Measurements from ENCODE around the gene LRRFIP1.

Gene LRRFIP1

GRCh38 chr2:237691029-237691907 is 63.9 kb downstream of the LRRFIP1 start:
- DNase-seq: no peak

GRCh38 chr2:237691908-237692600 is 64.7 kb downstream of the LRRFIP1 start:
- peak; percentile 63 for DNase-seq

GRCh38 chr2:237692601-237693290 is 65.4 kb downstream of the LRRFIP1 start:
- no peak for DNase-seq

GRCh38 chr2:237693291-237693994 is 66.1 kb downstream of the LRRFIP1 start:
- DNase-seq: no peak

- DNase-seq: no peak
Observed at GRCh38 chr2:237694415-237695194, 67.2 kb downstream of the LRRFIP1 start.

- DNase-seq: peak; percentile 70
Observed at GRCh38 chr2:237695201-237695780, 67.9 kb downstream of the LRRFIP1 start.

- no peak for DNase-seq
Observed at GRCh38 chr2:237696461-237696860, 69.1 kb downstream of the LRRFIP1 start.

GRCh38 chr2:237697586-237698357 is 70.4 kb downstream of the LRRFIP1 start:
- DNase-seq: peak; percentile 12

- DNase-seq: no peak
Observed at GRCh38 chr2:237698358-237698694, 70.9 kb downstream of the LRRFIP1 start.

- no peak for DNase-seq
Observed at GRCh38 chr2:237699870-237700511, 72.6 kb downstream of the LRRFIP1 start.

- DNase-seq: peak; percentile 39
Observed at GRCh38 chr2:237700512-237701032, 73.2 kb downstream of the LRRFIP1 start.

GRCh38 chr2:237701033-237701858 is 73.9 kb downstream of the LRRFIP1 start:
- no peak for DNase-seq

GRCh38 chr2:237701859-237702390 is 74.5 kb downstream of the LRRFIP1 start:
- no peak for DNase-seq

GRCh38 chr2:237702441-237703391 is 75.3 kb downstream of the LRRFIP1 start:
- DNase-seq: peak; percentile 68

- DNase-seq: peak; percentile 44
Observed at GRCh38 chr2:237704501-237705434, 77.4 kb downstream of the LRRFIP1 start.

- no peak for DNase-seq
Observed at GRCh38 chr2:237706257-237706656, 78.9 kb downstream of the LRRFIP1 start.

- DNase-seq: no peak
Observed at GRCh38 chr2:237708065-237708398, 80.6 kb downstream of the LRRFIP1 start.

All from GF-D8 (cell line).